Testis (tissue), 2 donors: Measurements from ENCODE around the gene HDHD3.

Experiments used
- POLR2A ChIP-seq: fragments of 450-650 bp; IDR thresholded peaks from one replicate; pipeline ENCODE4 v1.6.1; 2017; ENCODE audit warnings: antibody characterized with exemption, mild to moderate bottlenecking, moderate library complexity
- TF ChIP-seq, protein P1 (sequence below), 3 experiments: fragments of 450-650 bp in 2 of 3; fragments of 200-600 bp in 1 of 3; sonication (generic) in 1 of 3; IDR thresholded peaks; one replicate each; pipeline ENCODE4 v1.5.1; 2016 to 2019; ENCODE audit warnings: antibody characterized with exemption in 3 of 3, mild to moderate bottlenecking in 2 of 3, moderate library complexity in 1 of 3

- TF ChIP-seq POLR2A, result no peak
- TF ChIP-seq, protein P1, sequence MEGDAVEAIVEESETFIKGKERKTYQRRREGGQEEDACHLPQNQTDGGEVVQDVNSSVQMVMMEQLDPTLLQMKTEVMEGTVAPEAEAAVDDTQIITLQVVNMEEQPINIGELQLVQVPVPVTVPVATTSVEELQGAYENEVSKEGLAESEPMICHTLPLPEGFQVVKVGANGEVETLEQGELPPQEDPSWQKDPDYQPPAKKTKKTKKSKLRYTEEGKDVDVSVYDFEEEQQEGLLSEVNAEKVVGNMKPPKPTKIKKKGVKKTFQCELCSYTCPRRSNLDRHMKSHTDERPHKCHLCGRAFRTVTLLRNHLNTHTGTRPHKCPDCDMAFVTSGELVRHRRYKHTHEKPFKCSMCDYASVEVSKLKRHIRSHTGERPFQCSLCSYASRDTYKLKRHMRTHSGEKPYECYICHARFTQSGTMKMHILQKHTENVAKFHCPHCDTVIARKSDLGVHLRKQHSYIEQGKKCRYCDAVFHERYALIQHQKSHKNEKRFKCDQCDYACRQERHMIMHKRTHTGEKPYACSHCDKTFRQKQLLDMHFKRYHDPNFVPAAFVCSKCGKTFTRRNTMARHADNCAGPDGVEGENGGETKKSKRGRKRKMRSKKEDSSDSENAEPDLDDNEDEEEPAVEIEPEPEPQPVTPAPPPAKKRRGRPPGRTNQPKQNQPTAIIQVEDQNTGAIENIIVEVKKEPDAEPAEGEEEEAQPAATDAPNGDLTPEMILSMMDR (IDR thresholded peaks at IDR 0.05), result no peak
Observed at GRCh38 chr9:113381909-113382411, 5.2 kb upstream of the HDHD3 start.
